GM19468 (cell line): ENCODE data around the gene AGBL3.
"Not testable (repeated sequence)": the region's sequence is repeated elsewhere in the genome, so short reads cannot be mapped to it uniquely, and the experiment has no call there.

Source experiments
- ATAC-seq: cut with Tn5 transposase; IDR thresholded peaks from one replicate; pipeline ENCODE4 v1.9.1; 2021; ENCODE audit warnings: mild to moderate bottlenecking, moderate library complexity, moderate number of reproducible peaks; ENCODE audit not compliant: unreplicated experiment; ENCODE audit errors: extremely low read depth

The AGBL3 gene

DNA sequence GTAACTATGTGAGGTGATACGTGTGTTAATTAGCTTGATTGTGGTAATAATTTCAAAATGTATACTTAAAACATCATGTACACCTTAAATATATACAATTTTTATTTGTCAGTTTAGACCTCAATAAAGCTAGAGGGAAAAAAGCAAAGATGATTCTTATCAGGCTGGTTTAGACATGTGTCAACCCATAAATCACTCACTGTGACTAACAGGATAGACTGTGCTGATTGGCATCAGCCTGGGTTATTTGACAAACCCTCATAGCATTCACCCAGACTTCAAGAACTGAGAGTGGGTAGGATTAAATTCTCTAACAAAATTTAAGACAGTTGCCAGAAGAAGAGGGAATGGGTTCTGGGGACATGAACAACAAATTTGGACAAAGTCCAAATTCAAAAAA lies 87.8 kb downstream of the AGBL3 start:
- no peak for ATAC-seq

DNA sequence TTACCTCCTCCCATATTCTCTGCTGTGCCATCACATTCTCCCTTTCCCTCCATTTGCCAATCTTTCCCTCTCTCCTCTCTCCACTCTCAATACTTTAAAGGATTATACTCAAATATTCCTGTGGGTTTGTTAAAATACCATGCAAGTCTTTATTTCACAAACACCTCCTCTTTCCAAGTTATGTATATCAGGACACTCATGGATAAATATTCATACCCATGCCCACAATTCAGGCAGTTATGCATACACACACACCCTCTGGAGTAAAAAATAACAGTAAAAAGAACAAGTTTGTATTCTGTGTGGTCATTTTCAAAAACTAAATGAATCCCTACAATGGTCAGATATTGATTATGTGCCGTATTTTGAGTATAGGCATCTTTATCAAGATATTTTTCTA lies 88.2 kb downstream of the AGBL3 start:
- ATAC-seq, result no peak

DNA sequence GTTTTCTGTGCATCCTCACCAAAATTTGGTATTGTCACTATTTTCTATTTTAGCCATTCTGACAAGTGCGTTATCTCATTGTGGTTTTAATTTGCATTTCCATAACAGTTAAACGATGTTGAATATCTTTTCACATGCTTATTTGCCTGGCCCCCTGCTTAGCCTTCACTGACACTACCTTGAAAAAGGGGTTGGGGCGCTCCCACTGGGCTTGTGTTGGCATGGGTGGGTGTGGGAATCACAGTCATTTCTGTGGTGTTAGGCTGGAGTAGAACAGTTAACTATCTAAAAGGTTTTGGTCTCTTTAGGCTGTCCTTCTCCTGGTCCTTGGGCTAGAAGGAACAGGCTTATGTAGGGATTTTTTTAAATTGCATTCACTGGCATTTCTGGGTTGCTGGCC lies 89.4 kb downstream of the AGBL3 start:
- ATAC-seq, result no peak

DNA sequence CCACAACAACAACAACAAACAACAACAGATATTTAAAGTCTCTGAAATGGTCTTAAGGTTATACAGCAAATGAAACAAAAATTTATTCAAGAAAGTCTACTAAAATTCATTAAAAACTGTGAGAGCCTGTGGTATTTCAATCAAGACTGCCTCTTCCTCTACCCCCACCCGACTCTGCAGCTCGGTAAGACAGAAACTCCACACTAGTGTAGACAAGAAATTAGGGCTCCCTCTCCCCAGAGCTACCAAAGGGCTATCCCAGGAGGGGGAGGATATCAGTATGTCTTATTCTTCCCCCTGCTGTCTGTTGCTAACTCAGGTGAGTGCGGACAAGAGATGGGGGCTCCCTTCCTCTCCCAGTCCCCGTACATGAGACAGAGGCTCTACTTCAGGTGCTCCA lies 90.6 kb downstream of the AGBL3 start:
- ATAC-seq, result no peak

DNA sequence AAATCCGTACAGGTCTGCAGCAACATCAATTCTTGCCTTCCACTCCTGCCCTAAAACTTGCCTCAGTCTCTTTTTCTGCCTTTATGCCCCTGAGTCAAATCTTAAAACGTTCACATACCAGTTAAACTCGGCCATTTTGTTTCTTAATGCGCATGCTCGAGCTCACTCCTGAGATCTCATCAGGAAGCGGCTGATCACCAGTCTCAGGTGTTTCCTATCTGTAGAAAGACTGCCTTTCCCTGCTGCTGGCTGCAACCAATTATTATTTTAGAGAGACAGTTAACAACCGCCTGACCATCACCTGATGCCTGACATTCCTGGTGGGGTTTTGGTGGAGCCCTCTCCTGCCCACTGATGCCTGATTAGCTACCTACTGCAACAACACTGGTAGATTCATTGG lies 91.3 kb downstream of the AGBL3 start:
- ATAC-seq, result no peak

DNA sequence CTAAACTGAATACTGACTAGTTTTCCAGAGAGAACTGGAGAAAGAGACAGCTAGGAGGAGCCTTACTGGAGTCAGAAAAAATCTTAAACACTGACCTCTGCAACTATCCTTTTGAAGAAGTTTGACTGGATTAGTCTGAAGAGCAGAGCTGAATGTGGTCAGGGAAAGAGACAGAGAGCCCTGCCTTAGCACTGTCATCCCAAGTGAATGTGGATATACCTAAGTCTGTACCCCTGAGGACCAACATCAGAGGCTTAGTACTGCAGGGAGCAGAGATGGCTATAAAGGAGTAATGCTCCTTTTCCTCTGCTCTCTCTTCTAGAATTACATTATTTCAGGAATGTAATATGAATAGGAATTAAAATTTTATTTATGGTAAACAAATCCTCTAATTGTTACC lies 91.7 kb downstream of the AGBL3 start:
- no peak for ATAC-seq

DNA sequence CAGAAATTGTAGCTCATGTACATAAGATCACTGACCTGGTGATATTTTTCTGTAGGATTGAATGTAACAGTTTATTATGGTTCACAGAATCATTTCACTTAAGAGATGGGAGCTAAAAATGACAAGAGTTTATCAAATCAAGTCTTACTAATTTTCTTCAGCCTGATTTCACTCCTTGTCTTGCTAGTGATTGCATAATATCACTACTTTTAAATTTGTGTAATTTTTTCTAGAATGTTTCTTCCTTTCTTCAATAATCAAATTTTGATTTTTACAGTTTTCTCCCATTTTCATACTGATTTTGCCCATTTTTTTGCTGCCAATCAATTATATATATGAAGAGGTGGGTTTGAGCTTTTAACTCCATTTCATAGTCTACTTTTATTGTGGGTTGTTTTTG lies 92.8 kb downstream of the AGBL3 start:
- ATAC-seq, result no peak

DNA sequence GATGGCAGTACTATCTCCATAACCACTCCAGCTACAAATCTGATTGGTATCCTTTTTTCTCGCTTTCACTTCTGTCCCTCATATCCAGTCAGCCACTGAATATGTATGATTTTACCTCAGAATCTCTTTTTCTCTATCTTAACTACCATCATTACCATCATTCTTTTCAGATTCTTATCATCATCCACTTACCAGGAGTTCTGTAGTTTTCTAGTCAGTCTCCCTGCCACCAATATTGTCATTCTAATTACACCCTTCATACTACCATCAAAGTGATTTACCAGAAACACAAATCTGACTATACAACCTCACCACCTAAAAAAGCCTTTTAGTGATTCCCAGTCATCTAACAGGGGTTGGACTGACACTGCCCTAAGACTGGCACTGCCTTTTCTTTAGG lies 96.7 kb downstream of the AGBL3 start:
- ATAC-seq, result no peak

DNA sequence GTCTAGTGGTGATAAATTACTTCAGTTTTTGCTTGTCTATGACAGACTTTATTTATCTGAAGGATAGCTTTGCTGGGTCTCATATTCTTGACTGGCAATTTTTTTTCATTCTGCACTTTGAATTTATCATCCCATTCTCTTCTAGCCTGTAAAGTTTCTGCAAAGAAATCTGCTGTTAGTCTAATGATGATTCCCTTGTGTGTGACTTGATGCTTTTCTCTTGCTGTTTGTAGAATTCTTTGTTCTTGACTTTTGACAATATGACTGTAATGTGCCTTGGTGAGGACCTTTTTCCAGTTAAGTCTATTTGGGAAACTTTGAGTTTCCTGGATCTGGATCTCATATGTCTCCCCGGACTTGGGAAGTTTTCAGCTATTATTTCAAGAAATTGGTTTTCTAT lies 102.3 kb downstream of the AGBL3 start:
- no peak for ATAC-seq

DNA sequence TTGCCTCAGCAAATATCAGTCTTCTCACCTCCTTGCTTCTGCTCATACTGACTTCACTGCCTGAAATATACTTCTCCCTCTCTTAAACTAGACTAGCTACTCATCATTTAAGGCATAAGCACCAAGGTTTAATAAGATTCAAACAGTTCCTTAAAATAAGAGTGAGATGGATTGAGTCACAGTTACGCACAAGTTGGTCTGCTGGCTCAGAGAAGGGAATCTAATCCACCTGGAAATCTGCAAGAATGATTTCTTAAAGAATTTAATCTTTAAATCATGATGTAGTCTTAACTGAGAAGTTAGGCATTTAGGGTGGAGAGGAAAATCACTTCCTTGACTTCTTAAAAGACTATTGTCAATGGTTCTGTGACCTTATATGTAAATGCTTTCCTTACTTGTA lies 105.4 kb downstream of the AGBL3 start:
- ATAC-seq, result no peak

DNA sequence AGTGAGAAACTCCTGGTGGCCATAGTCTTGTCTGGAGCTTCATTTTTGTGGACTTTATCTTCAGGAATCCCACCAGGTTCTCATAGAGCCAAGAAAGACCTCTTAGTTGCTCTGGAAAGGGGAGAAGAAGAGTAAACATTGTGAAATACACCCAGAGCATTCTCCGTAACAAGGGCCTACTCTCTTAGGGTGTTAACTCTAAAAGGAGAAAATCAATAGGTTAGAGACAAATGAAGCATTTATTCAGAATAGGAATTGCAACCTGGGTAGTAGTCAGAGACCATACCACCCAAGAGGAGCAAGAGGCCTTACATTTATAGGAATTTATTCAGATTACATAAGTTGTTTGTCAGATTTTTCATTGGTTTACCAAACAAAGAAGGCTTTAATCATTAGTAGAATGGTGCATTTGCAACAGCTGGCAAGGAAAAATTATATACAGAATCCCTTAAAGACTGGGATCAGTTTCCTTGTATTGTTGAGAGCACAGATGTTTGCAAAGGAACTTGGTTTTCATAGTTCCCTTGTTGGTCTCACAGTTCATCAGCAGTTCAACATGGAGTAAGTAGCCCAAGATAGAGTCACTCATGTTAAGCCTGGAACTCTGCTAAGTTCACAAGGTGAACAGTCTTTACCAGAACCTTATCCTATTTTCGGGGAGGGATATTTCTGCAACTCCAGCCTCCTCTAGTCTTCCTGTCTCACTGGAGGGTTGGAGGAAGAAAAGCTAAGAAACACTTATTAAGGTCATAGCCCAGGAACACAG lies 108.3 kb downstream of the AGBL3 start:
- ATAC-seq, result no peak

DNA sequence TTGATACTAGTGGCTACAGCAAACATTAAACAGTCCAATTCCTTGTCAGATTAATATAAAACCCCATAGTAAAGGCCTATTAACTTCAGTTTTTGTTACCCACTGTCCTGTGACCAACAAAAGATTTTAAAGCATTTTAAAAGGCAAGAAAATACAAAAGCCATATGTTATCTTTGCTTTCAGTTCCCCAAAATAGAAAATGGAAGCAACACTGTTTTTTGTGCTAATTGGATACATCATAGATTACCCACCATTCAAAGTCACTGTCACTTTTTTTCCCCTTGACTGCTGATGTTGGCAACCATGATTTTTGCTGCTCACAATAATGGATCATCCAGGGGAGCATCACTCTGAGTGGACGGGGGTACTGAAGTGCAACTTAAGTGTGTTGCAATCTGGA lies 109.1 kb downstream of the AGBL3 start:
- ATAC-seq, result no peak

DNA sequence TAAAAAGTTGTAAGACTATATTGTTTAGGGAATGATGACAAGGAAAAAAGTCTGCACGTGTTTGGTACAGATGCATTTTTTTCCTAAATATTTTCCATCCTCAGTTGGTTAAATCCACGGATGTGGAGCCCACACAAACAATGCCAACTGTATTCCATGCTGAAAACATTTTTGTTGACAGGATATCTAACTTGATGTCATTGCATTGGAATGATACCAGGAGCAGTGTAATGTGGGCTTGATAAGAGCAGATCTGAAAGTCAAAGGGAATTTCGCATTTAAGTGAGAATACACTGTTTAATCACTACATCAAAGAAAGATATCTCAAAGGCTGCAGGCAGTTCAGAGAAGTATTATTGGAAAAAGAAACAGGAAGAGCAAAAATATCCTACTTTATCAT lies 112.1 kb downstream of the AGBL3 start:
- no peak for ATAC-seq

DNA sequence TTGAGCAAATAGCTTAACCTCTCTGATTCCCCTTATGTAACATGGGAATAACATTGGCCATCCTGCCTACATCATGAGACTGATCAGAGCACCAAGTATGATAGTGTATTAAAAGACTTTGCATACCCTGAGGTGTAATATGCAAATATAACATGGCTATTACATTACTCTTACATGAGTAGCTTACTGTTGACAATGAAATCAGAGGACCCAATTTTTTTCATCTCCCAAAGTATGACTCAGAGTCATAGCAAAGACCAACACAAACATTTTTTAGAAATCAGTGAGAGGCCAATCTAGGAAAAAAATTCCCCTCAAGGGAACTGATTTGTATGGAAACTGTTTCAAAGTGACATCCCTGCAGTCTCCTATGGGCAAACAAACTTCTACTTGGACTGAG lies 114.5 kb downstream of the AGBL3 start:
- no peak for ATAC-seq

DNA sequence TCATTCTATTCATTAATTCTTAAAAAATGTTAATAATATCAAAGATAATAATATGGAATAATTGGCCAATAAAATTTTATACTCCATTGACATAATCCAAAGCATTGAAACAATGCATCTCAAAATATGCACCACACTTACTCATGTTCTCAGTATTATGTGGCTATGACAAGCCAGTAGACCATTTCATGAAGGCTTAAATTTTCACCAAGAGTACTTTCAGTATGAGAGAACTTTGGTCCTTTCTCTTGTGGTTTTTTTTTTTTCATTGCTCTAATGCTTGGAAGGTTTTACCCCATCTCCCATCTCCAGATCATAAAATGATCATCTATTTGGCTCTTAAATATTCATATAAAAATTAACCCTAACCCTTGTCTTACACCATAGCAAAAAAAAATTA lies 116.1 kb downstream of the AGBL3 start:
- ATAC-seq, result peak; percentile 75

DNA sequence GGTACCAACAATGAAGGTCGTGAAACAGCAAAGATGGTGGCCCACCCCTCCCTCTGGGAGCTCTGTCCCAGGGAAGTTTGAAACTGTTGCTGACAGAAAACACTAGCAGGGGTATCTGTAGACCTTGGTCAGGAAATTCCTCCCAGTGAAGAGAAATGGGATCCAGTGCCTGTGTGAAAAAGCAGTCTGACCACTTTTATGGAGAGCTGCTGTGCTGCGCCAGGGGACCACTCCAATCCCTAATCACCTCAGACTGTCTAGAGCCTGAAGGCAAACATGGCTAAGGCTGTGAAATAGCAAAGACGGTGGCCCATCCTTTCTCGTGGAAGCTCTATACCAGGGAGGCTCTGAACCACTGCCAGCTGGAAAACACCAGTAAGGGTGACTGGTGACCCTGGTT lies 123.3 kb downstream of the AGBL3 start:
- no peak for ATAC-seq

DNA sequence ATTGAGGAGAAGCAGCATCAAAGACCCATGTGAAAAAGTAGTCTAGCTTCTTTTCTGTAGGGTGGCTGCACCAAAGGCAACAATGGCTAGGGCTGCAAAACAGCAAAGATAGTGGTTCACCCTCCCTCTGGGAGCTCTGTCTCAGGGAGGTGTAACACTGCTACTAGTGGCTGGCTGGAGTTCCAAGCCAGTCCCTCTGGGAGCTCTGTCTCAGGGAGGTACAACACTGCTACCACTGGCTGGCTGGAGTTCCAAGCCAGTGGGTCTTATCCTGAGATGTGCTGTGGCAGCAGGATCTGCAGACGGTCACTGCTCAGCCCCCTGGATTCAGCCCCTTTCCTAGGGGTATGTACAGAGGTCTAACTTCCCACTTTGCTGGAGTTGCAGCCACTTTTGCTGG lies 123.7 kb downstream of the AGBL3 start:
- ATAC-seq, result no peak

DNA sequence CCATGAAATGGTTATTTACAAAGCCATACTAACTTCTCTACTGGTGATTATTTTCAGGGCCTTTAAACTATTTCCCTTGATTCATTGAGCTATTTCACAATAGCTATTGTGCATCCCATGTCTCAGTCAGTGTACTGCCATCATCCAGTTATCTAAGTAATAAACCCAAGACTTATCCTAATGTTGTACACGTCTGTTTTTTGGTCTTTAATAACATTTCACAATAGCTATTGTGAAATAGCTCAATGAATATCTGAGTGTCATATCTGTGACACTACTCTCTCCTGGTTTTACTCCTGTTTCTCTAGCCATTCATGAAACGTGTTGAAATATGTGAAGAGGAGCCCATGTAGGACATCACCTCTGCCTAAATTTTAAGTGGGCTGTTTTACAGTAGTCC lies 125.1 kb downstream of the AGBL3 start:
- ATAC-seq, result no peak

DNA sequence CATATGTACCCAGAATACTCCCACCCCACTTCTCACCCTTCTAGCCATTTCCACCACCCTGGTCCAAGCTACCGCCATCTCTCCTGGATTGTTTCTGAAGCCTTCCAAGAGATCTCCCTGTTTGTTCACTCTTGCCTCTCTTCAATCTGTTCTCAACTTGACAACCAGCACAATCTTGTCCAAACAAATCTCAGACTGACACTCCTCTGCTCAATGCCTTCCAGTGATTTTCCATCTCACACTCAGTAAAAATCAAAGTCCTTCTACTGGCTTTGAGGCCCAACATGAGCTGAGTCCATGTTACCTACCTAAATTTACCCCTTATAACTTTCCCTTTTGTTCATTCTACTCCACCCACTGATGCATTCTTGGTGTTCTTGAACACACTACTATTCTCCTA lies 128.3 kb downstream of the AGBL3 start:
- no peak for ATAC-seq

DNA sequence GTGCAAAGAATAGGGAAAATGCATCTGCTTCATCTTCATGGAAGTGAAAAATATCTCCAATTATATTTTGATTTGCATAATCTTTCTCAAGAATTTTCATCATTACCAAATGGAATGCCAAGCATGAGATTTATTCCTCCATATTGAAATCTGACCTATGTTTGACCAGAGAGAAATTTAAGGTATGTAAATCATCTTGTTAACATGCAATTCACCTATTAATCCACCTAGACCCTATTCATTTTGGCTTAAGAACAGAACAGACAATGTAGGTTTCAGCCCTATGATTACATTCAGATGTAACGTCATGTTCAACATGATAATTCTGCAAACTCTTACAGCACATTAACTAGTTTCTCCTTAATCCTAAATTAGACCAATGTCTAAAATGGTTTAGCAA lies 130.8 kb downstream of the AGBL3 start:
- no peak for ATAC-seq

DNA sequence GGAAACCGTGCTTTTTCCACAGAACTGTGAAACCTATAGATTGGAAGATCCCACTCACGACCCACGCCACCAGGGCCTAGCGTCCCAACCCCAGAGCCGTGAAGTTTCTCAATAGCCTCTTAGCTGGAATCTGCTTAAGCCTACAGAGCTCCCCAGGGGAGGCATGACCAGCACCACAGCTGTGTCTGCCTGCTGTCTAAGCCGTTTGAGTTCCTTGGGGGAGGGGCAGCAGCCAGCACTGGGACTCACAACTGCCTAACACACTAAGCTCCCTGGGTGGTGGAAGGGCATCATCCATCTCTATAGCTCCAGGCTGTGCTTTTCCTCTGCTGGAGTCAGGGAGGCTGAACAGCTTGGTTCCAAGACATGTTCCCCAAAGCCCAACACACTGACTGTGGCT lies 135.6 kb downstream of the AGBL3 start:
- no peak for ATAC-seq

DNA sequence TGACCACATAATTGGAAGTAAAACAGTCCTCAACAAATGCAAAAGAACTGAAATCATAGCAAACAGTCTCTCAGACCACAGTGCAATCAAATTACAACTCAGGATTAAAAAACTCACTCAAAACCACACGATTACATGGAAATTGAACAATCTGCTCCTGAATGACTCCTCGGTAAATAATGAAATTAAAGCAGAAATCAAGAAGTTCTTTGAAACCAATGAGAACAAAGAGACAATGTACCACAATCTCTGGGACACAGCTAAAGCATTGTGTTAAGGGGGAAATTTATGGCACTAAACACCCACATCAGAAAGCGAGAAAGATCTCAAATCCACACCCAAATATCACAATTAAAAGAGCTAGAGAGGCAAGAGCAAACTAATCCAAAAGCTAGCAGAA lies 138.3 kb downstream of the AGBL3 start:
- not testable (repeated sequence) for ATAC-seq

DNA sequence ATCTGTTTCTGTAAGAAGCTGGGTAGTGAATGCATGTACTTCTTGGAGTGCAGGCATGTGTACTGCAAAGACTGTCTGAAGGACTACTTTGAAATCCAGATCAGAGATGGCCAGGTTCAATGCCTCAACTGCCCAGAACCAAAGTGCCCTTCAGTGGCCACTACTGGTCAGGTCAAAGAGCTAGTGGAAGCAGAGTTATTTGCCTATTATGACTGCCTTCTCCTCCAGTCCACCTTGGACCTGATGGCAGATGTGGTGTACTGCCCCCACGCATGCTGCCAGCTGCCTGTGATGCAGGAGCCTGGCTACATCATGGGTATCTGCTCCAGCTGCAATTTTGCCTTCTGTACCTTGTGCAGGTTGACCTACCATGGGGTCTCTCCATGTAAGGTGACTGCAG lies 142.6 kb downstream of the AGBL3 start:
- ATAC-seq, result no peak
